Measurements from ENCODE around the gene USH2A.

The USH2A gene

GRCh38 chr1:215986401-215986800, 436.8 kb downstream of the USH2A start:
- in situ Hi-C loops (cut with MboI; ENCODE audit: low pct_unique_long_range_greater_than_20kb, low sequenced_read_pairs, unreplicated experiment), result no loop called here
- TF ChIP-seq CTCF (IDR thresholded peaks at IDR 0.05; ENCODE audit: extremely low read depth, insufficient read depth, missing control alignments), result no peak
- DNase-seq (ENCODE audit: low spot score), result no peak

DNA sequence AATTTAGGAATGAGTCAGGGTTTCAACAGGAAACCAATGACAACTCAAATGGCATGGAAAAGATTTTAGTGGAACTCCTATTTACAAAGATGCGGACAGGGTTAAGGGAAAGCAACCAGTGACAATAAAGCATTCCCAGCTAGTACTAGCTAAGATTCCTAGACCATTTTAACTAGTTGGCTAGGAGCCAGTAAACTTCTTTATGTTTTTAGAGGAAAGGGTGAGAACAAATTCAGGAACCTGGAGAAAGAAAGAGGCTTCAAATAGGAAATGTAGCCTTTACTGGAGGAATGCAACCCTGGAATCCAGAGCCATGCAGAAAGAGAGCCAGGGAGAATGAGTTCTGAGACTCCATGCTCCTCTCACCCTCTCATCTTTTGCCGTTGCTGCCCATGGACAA, 439.6 kb downstream of the USH2A start:
- no peak for DNase-seq (ENCODE audit: low spot score)
- TF ChIP-seq CTCF (IDR thresholded peaks at IDR 0.05; ENCODE audit: extremely low read depth, insufficient read depth, missing control alignments), result no peak
- in situ Hi-C loops (cut with MboI; ENCODE audit: low pct_unique_long_range_greater_than_20kb, low sequenced_read_pairs, unreplicated experiment), result no loop called here

DNA sequence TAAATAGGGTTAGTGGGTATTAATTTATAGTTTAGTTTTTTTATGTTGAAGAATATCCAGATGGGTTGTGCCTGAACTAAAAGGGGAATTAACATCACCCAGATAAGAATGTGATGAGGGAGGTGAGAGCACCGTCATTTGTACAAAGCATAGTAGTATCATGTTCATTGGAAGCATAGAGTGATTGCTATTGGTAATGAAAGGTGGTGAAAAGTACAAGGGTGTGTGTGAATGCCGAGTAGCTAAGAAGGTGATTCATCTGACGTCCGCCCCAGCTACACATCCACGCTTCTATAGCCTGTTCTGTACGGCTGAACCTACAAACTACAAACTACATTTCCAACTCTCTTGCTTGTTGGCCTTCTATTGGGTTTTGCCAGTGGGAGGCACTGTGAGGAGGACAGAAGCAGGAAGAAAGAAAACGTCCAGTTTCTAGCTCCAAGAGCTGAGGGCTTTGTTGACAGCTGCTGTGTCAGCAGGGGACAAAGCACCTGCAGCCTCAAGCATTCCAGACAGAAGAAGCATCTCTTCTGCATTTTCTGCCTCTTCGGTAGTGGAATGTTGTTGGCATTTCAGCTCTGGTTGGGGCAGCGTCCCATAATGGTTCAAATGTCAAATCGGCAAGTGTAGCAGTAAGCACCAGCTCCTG, 451.3 kb downstream of the USH2A start:
- no peak for TF ChIP-seq CTCF (IDR thresholded peaks at IDR 0.05; ENCODE audit: extremely low read depth, insufficient read depth, missing control alignments)
- DNase-seq (ENCODE audit: low spot score), result no peak
- in situ Hi-C loops (cut with MboI; ENCODE audit: low pct_unique_long_range_greater_than_20kb, low sequenced_read_pairs, unreplicated experiment), result no loop called here

DNA sequence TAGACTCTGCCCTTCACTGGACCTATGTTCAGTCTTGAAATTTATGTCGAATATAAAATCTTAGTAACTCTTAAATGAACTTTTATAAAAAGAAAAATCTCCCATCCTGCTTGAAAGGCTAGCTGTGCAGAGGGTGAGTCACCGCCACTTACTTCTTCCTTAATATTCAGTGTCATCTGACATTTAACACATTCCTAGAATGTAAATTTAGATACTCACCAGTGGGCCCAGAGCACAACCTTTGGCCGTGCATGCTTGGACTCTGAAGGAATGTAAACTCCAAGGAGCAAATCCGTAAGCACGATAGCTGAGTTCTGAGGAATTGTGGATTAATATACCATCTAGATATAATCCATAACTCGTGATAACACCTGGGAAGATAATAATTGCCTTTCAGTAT, 452.8 kb downstream of the USH2A start:
- no peak for TF ChIP-seq CTCF (IDR thresholded peaks at IDR 0.05; ENCODE audit: extremely low read depth, insufficient read depth, missing control alignments)
- DNase-seq (ENCODE audit: low spot score), result no peak
- in situ Hi-C loops (cut with MboI; ENCODE audit: low pct_unique_long_range_greater_than_20kb, low sequenced_read_pairs, unreplicated experiment), result no loop called here

DNA sequence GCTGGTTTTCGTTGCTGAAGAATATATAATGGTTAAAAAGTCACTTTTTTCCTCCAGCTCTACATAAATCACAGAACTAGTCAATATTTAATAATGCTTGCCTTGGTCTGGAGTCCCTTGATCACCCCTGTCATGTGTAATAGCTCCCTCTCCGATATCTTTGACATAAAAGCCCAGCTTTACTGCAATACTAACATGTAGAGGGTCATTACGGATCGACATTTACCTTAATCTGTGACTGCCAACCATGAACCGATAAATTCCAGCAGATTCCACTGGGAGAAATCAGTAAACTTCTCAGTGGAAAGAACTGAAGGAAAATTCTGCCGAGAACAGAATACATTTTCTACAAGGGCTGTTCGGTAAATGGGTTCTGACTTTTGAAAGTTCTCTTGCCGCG, 459.6 kb downstream of the USH2A start:
- in situ Hi-C loops (cut with MboI; ENCODE audit: low pct_unique_long_range_greater_than_20kb, low sequenced_read_pairs, unreplicated experiment), result no loop called here
- TF ChIP-seq CTCF (IDR thresholded peaks at IDR 0.05; ENCODE audit: extremely low read depth, insufficient read depth, missing control alignments), result no peak
- DNase-seq (ENCODE audit: low spot score), result no peak

GRCh38 chr1:215963040-215963439, 460.2 kb downstream of the USH2A start:
- no peak for TF ChIP-seq CTCF (IDR thresholded peaks at IDR 0.05; ENCODE audit: extremely low read depth, insufficient read depth, missing control alignments)
- no peak for DNase-seq (ENCODE audit: low spot score)
- in situ Hi-C loops (cut with MboI; ENCODE audit: low pct_unique_long_range_greater_than_20kb, low sequenced_read_pairs, unreplicated experiment), result no loop called here

DNA sequence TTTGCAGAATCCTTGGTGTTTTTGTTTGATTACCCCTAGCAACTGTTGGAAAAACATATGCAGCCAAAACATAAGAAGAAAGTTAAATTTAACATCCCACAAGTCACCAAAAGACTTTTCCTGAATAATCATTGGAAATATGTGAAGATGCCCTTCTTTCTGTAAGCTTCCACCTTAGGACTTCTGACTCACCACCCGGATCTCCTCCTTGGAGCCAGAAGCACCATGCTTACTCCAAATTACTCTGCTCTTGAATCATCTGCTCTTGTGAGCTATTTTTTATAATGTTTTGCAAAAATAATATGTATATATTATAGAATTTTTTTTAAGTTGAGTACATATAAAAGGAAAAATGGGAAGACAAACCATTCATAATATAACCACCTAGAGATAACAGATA, 464.4 kb downstream of the USH2A start:
- no peak for TF ChIP-seq CTCF (IDR thresholded peaks at IDR 0.05; ENCODE audit: extremely low read depth, insufficient read depth, missing control alignments)
- in situ Hi-C loops (cut with MboI; ENCODE audit: low pct_unique_long_range_greater_than_20kb, low sequenced_read_pairs, unreplicated experiment), result no loop called here
- DNase-seq (ENCODE audit: low spot score), result no peak
